Neutrophil (primary cell): Measurements from ENCODE around the gene LELP1.
A peak's percentile ranks its signal among the peaks of the same experiment; 100 is the strongest.
"Not testable (repeated sequence)": the region's sequence is repeated elsewhere in the genome, so short reads cannot be mapped to it uniquely, and the experiment has no call there.

Experiments used
- H3K27ac ChIP-seq: fragments of 200-600 bp; sonication (generic); 2 replicates; pipeline ENCODE4 v1.5.1; 2016; ENCODE audit warnings: mild to moderate bottlenecking, moderate library complexity
- H3K27me3 ChIP-seq: fragments of 200-600 bp; sonication (generic); 2 replicates; pipeline ENCODE4 v1.6.0; 2016; ENCODE audit warnings: mild to moderate bottlenecking
- H3K36me3 ChIP-seq: fragments of 200-600 bp; sonication (generic); 2 replicates; pipeline ENCODE4 v1.5.1; 2017
- H3K4me1 ChIP-seq, 2 experiments: fragments of 200-600 bp in 1 of 2; sonication (generic) in 1 of 2; 1 replicate in 1 of 2; 2 replicates in 1 of 2; pipeline versions ENCODE4 v1.5.1 to v1.6.1; 2013 to 2016; ENCODE audit warnings: low read depth in 1 of 2, low read length in 1 of 2, mild to moderate bottlenecking in 1 of 2, moderate library complexity in 1 of 2; ENCODE audit not compliant: control insufficient read depth in 1 of 2, insufficient read depth in 1 of 2
- H3K4me3 ChIP-seq, 2 experiments: fragments of 200-600 bp in 1 of 2; sonication (generic) in 1 of 2; 1 replicate in 1 of 2; 2 replicates in 1 of 2; pipeline ENCODE4 v1.5.1; 2013 to 2016; ENCODE audit warnings: low read depth in 1 of 2, low read length in 1 of 2, mild to moderate bottlenecking in 1 of 2, moderate library complexity in 1 of 2
- H3K9me3 ChIP-seq: fragments of 200-600 bp; sonication (generic); 2 replicates; pipeline ENCODE4 v1.5.1; 2016
- CTCF ChIP-seq: fragments of 200-600 bp; sonication (generic); IDR thresholded peaks from 2 replicates; pipeline ENCODE4 v1.5.1; 2016; ENCODE audit warnings: antibody characterized with exemption

LELP1 gene

GRCh38 chr1:153217744-153218416 lies 14.7 kb downstream of the LELP1 start:
- Histone ChIP-seq H3K4me1 (no peaks in the 10 kb centered on the region), H3K4me3 (no peak overlapping the region), H3K27ac (no peak overlapping the region), H3K36me3 (no peaks in the 10 kb centered on the region), H3K9me3 (no peaks in the 10 kb centered on the region), H3K27me3 (peaks cover 76% of the 10 kb centered on the region)
- TF ChIP-seq CTCF: no peak

DNA sequence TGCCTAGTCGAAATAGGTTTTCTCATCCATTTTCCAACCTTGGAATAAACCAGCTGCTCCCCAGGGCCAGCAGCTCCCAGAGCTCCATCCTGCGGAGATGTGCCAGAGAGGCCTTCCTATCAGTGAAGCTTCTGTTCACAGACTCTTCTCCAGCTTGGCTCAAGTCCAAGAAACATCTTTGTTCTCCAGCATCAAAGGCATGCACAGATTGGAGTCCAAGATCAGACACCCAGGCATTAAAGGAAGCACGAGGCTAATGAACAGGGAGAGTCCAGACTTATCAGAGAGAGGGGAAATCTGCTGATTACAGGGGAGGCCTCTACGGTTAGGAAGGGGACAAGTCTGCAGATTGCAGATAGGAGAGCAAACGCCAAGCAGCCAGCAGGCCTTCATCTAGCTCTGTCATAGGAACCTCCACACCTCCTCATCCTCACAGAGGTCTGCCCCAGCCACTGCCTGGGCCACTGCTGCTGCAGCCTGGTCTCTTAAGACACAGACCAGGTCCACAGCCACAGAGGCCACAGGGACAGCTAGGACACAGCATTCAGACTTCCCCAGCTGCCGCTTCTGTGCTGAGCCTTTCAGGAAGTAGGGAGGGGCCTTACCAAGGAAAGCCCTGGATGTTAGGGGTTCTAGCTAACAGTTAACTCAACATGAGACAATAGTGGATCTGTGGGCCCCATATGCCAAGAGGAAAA lies 17.5 kb downstream of the LELP1 start:
- Histone ChIP-seq H3K9me3 (no peaks in the 10 kb centered on the region), H3K4me1 (no peaks in the 10 kb centered on the region), H3K27ac (no peak overlapping the region), H3K4me3 (no peak overlapping the region), H3K36me3 (no peaks in the 10 kb centered on the region), H3K27me3 (peaks cover 76% of the 10 kb centered on the region)
- no peak for TF ChIP-seq CTCF

DNA sequence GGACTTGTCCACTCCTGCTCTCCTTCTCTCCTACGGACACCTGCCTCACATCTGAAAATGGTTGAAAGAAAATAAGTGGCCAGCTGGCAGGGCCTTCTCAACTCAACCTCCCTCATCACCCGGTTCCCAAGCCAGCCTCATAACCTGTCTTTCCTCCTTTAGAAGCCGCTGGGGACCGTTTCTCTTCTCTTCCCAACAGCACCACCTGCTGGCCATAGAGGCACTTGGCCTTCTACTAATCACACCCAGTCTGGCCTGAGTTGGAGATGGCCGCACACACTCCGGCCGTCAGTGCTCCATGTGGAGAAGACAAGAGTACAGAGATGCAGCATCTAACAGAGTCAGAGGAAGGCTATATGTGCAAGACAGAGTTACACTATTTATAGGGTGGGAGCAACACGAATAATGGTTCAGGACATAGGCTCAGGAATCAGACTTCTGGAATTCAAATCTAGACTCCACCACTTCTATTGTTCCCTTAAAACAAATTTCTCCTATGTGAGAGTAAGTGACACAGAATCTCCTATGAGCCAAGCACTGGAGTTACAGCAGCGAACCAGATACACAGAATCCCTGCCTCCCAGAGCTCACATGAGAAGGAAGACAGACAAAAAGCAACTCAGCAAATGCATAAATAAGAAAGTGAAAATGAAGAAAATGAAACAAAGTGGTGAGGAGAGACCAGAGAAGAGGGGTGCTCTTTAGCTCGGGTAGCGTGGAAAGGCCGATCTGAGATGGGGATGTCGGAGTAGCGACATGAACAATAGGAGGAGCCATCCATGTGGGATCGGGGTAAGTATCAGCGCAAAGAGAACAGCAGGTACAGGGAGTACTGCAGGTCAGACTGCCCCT lies 20.0 kb downstream of the LELP1 start:
- not testable (repeated sequence) for H3K27ac ChIP-seq, H3K4me3 ChIP-seq, H3K36me3 ChIP-seq, H3K9me3 ChIP-seq, H3K4me1 ChIP-seq
- H3K27me3 ChIP-seq: peaks cover 76% of the 10 kb centered on the region
- peak; percentile 63 for TF ChIP-seq CTCF

GRCh38 chr1:153227810-153228209 lies 24.6 kb downstream of the LELP1 start:
- Histone ChIP-seq H3K4me3 (no peak overlapping the region), H3K27ac (no peak overlapping the region), H3K9me3 (no peaks in the 10 kb centered on the region), H3K36me3 (no peaks in the 10 kb centered on the region), H3K27me3 (peaks cover 56% of the 10 kb centered on the region), H3K4me1 (peaks cover 26 to 32% of the 10 kb centered on the region in 2 experiments)
- no peak for TF ChIP-seq CTCF

- no peak for TF ChIP-seq CTCF
- H3K4me1 ChIP-seq: peaks cover 33 to 39% of the 10 kb centered on the region in 2 experiments
- H3K27ac ChIP-seq: no peak overlapping the region
- no peaks in the 10 kb centered on the region for H3K36me3 ChIP-seq
- H3K4me3 ChIP-seq: no peak overlapping the region
- peaks cover 55% of the 10 kb centered on the region for H3K27me3 ChIP-seq
- no peaks in the 10 kb centered on the region for H3K9me3 ChIP-seq
Observed at GRCh38 chr1:153228491-153228890, 25.3 kb downstream of the LELP1 start.
